CD4-positive, alpha-beta T cell treated with Interleukin-15 for 4 hours (primary cell): ENCODE data around the gene GREB1L.

Source experiments
- DNase-seq: peaks from one replicate; pipeline ENCODE4 v3.0.0-alpha.2; 2020; ENCODE audit warnings: low spot score

GREB1L gene

GRCh38 chr18:21559195-21559594, 317.2 kb downstream of the GREB1L start:
- no peak for DNase-seq

- no peak for DNase-seq
Observed at GRCh38 chr18:21571772-21572171, 329.7 kb downstream of the GREB1L start.
